GM15510 (cell line): ENCODE measurements around the gene SPEM1.

Experiments
- POLR2A ChIP-seq: IDR thresholded peaks from 3 replicates; pipeline ENCODE4 v1.6.1; 2011; ENCODE audit warnings: borderline replicate concordance; ENCODE audit not compliant: insufficient read length; ENCODE audit errors: extremely low read depth

Gene SPEM1, protein sequence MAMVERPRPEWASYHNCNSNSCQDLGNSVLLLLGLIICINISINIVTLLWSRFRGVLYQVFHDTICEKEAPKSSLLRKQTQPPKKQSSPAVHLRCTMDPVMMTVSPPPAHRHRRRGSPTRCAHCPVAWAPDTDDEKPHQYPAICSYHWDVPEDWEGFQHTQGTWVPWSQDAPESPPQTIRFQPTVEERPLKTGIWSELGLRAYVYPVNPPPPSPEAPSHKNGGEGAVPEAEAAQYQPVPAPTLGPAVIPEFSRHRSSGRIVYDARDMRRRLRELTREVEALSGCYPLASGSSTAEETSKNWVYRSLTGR

DNA sequence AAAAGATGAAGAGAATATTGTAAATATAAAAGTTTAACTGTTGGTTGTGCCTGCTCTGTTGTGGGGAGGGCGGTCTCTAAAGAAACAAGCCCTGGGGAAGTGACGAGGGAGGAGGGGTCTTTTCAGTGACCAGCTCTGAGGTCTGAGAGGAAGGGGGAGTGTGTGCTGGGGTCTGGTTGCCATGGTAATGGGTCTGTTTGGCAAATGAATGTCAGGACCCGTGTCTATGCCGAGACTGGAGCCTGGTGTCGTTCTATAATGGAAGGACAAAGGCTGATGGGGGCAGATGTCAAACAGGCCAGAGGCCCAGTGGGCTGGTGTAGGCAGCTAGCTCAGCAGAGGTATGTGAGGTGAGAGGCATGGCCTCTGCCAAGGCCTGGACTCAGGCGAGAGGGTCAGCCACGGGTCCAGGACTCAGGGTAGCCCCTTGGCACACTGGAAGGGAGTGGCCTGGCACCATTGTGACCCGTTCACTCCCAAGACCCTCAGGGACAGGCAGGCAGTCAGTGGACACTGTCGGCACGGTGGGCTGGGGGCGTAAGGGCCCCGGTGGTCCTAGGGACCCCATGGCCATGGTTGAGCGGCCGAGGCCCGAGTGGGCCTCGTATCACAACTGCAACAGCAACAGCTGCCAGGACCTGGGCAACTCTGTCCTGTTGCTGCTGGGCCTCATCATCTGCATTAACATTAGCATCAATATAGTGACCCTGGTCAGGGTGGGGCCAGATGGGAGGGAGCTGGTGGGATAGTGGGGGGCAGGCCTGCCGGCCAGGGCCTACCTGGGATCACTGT, at the start of gene SPEM1:
Gene SPEM1 (plus strand): TSS at position 506 of the 792 bp plus-strand sequence. CDS start 61 bp downstream, at position 567.
- no peak for TF ChIP-seq POLR2A

DNA sequence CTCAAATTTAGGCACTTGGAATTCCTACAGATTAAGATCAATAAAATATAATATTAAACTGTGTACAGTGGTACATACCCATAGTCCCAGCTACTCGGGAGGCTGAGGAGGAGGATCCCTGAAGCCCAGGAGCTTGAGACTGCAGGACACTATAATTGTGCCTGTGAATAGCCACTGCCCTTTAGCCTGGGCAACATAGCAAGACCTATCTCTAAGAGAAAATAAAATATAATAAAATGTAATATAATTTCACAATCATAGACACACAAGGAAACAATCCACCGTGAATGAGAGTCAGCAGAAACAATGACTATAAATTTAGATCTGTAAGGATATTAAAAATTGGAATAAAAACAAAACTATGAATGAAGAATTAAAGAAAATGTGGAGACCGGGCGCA, 49.3 kb upstream of the SPEM1 start:
- no peak for TF ChIP-seq POLR2A

DNA sequence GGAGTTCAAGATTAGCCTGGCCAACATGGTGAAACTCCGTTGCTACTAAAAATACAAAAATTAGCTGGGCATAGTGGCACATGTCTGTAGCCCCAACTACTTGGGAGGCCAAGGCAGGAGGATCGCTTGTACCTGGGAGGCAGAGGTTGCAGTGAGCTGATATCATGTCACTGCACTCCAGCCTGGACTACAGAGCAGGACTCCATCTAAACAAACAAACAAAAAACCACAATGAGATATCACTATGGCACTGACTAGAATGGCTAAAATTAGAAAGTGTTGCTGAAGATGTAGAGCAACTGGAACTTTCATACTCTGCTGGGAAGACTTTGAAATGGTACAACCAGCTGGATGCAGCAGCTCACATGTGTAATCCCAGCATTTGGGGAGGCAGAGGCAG, 45.8 kb upstream of the SPEM1 start:
- TF ChIP-seq POLR2A: no peak

DNA sequence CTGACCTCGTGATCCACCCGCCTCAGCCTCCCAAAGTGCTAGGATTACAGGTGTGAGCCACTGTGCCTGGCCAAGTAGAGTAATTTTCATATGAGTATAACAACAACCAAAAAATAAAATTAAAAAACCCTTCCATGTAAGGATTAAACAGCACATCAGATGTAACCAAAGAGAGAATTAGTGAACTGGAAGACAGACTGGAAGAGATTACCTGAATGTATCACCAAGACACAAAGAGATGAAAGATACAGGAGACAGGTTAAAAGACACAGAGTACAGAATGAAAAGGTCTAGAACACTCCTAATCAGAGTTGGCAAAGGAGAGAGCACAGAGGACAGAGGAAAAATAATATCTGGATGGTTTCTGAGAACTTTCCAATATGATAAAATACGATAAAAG, 41.0 kb upstream of the SPEM1 start:
- no peak for TF ChIP-seq POLR2A

DNA sequence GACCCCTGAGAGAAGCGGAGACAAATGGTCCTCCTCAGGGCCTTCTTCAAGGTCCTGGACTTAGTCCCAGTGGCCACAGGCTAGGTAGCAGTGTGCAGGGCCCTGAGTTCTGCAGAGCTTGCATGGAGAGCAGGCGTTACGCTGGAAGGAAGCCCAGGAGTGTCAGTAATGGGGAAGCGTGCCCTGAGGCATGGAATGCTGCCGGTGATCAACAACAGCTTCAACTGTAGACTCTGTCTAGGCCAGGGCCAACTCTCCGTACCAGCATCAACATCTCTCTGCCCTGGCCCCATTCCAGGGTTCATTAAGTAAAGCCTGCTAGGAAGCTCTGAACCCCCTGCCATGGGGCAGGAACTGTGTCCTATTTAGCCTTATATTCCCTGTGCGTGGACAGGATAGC, 39.8 kb upstream of the SPEM1 start:
- no peak for TF ChIP-seq POLR2A

DNA sequence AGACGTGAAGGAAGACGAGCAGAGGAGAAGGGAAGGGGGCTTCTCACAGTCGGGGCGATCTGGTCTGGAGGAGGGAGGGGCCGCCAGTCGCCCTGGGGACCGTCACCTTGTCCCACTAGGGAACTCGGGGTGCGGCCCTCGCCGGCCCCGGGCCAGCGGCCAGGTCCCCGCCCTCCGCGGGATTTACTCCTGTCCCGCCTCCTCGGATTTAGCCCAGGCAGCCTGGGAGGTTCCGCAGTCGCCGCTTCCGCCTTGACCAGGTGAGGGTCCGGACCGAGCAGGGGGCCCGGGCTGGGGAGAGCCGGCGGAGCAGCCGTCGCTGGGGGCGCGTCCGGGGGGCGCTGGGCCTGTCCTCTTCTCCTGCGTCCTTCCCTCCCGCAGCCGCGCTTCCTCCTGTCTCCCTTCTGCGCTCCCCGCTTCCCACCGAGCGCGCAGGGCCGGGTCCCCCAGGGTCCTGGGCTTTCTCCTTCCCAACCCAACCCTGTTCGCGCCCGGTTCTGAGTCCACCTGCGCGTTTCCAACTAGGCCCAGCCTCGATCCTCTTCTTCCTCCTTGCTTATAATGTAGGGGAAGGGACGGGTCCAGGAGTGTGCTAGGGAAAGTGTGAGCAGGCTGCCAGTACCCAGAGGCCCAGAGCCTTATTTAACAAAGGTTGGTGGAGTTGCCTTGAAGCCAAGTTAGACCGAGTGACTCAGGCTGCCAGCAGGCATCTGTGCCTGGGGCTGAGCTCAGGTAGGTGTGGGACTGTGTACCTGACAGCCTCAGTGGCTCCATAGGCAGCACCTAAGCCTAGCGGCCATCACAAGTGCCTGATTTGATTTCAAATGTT, 39.1 kb upstream of the SPEM1 start, which contains the start of gene TNK1:
Gene TNK1 (plus strand): TSS at position 235 of the 829 bp plus-strand sequence. CDS start 1,838 bp downstream, outside the sequence.
- TF ChIP-seq POLR2A: no peak

DNA sequence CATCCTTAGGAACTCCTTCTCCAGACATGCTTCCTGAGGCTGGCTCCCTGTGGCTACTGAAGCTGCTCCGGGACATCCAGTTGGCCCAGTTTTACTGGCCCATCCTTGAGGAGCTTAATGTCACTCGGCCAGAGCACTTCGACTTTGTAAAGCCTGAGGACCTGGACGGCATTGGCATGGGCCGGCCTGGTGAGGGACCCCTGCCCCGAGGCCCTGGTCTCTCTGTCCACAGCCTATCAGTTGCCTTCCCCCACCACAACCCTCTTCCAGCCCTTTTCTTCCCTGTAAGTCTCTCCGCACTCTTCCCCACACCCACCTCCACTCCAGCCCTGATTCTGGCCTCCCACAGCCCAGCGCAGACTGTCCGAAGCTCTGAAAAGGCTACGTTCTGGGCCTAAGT, 37.2 kb upstream of the SPEM1 start:
- no peak for TF ChIP-seq POLR2A

DNA sequence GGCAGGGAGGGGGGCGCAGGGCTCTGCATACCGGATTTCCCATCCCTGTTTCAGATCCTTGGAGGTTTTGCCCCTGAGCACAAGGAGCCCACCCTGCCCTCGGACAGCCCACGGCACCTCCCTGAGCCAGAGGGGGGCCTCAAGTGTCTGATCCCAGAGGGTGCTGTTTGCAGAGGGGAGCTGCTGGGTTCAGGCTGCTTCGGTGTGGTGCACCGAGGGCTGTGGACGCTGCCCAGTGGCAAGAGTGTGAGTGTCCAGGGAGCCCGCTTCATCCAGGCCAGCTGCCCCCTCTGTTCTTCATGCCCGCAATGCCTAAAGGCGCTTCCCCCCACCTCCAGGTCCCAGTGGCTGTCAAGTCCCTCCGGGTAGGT, 36.8 kb upstream of the SPEM1 start:
- no peak for TF ChIP-seq POLR2A

DNA sequence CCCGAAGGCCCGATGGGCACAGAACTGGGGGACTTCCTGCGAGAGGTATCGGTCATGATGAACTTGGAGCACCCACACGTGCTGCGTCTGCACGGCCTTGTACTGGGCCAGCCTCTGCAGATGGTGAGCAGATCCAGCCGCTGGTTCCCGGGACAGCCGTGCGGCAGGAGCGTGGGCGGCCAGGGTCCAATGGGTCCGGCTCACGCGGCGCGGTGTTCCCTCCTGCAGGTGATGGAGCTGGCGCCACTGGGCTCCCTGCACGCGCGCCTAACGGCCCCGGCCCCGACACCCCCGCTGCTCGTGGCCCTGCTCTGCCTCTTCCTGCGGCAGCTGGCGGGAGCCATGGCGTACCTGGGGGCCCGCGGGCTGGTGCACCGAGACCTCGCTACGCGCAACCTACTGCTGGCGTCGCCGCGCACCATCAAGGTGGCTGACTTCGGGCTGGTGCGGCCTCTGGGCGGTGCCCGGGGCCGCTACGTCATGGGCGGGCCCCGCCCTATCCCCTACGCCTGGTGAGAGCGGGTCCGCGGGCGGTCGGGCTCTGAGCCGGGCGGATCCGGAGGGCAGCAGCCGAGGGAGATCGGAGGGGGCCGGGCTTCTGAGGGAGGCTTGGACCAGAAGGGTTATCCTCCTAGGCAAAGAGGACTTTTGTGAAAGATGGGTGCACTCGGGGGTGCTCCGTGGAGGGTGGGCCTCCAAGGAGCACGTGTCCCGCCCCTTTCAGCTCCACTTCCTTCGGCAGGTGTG, 36.2 kb upstream of the SPEM1 start:
- peak; percentile 49 for TF ChIP-seq POLR2A

DNA sequence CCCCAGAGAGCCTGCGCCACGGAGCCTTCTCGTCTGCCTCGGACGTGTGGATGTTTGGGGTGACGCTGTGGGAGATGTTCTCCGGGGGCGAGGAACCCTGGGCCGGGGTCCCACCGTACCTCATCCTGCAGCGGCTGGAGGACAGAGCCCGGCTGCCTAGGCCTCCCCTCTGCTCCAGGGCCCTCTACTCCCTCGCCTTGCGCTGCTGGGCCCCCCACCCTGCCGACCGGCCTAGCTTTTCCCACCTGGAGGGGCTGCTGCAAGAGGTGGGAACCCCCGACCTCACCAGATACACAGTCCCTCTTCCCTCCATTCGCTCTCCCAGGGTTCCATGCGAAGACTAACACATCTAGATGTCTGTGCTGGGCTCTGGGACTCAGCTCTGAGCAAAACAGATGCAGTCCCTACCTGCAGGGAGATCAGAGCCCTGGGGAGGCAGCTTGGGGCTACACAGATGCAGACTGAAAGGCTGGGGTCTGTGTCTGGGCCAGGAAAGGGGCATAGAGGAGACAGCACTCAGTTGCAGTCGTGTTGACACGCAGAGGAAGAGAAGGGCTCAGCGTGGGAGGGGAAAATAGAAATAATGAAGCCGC, 35.5 kb upstream of the SPEM1 start:
- TF ChIP-seq POLR2A: no peak

DNA sequence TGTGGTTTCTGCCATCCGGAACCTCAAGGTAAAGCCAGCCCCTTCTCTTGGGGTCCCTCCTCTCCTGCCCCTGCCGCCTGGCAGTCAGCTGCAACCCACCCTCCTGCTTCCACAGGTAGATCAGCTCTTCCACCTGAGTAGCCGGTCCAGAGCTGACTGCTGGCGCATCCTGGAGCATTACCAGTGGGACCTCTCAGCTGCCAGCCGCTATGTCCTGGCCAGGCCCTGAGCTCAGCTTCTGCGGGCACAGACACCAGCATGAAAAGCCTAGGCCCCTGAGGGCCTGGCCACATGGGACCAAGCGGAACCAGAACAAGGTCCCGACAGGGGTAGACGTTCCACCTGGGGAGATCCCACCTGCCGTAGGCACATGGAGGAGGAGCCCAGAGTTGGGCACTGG, 31.3 kb upstream of the SPEM1 start:
- TF ChIP-seq POLR2A: no peak

DNA sequence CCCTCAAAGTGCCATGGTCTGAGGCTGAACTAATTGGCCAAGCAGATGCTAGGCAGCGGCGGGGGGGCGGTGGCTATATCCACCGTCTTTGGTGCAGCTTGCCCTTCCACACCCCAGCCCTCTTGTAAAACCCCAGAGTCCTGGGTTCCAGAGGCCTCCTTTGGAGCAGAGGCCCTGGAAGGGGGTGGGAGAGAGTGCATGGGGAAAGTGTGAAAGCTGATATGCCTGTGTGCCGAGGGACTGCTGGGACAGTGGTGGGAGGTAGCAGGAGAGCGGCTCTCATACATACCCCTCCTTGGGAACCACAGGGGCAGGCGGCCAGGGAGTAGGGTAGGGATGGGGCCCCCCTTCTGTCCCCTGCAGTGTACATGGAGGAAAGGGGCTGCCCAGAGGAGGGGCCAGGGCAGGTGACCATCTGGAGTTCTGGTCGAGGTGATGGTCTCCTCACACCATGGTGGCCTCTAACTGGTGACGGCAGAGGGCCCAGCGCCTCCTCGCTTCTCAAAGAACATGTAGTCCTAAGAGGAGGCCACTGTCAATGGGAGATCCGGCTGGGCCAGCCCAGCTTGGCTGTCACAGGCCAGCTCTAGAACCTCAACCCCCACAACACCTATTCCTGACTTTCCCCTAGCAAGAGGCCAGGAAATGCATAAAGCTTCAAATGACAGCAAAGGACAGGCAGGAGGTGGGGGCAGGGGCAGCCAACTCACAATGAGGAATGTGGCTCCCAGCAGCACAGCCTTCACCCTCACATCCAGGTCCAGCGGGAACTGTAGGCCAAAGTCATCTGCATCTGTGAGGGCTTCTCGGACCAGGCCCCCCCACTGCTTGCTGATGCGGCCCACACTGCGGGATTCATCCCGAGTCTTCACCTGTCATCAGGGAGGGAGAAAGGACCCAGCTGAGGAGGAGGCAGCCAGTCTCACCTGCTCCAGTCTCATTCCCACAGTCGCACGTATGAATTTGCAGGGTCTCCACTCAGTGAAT, 29.9 kb upstream of the SPEM1 start:
- TF ChIP-seq POLR2A: no peak

DNA sequence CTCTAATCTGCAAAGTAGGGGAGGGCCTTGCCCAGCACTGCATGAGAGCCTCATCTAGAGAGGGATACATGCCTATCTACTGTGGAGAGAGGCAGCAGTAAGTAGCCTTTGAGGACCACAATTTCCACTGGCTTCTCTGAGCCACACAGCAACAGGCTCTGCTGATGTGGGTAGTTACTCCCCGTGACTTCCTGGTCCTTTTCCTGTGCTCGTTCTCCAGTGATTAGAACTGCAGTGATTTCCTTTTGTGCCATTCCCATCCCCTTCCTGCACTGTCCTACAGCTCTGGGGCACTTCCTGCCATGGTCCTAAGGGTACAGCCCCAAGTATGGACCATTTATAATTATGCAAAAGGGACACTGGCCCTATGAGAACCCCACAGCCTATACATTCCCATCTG, 28.8 kb upstream of the SPEM1 start:
- no peak for TF ChIP-seq POLR2A
